MM.1S (cell line): ENCODE data around the gene MROH7.

Source experiments
- DNase-seq: peaks from one replicate; pipeline ENCODE4 v3.0.0-alpha.2; 2015
- H2AFZ ChIP-seq: fragments of 300-600 bp; sonication (generic); 2 replicates; pipeline ENCODE4 v1.6.0; 2016; ENCODE audit warnings: antibody characterized with exemption, low read length
- H3F3A ChIP-seq: fragments of 300-600 bp; sonication (generic); 2 replicates; pipeline ENCODE4 v1.6.1; 2016; ENCODE audit warnings: mild to moderate bottlenecking, antibody characterized with exemption, low read length, moderate library complexity, mixed read lengths; ENCODE audit not compliant: insufficient read depth
- H3K27ac ChIP-seq: fragments of 300-600 bp; sonication (generic); 2 replicates; pipeline ENCODE4 v1.5.1; 2016; ENCODE audit warnings: mild to moderate bottlenecking, low read length
- H3K27me3 ChIP-seq: fragments of 300-600 bp; sonication (generic); replicated peaks from 2 replicates; pipeline ENCODE4 v1.6.0; 2016; ENCODE audit warnings: low read length; ENCODE audit not compliant: insufficient read depth
- H3K36me3 ChIP-seq: fragments of 300-600 bp; sonication (generic); replicated peaks from 2 replicates; pipeline ENCODE4 v1.6.1; 2016; ENCODE audit warnings: mild to moderate bottlenecking, low read length, mixed read lengths; ENCODE audit not compliant: insufficient read depth
- H3K4me1 ChIP-seq: fragments of 300-600 bp; sonication (generic); 2 replicates; pipeline ENCODE4 v1.6.1; 2016; ENCODE audit warnings: low read length, mixed read lengths
- H3K4me2 ChIP-seq: fragments of 300-600 bp; sonication (generic); 2 replicates; pipeline ENCODE4 v1.6.0; 2016; ENCODE audit warnings: low read depth, low read length
- H3K4me3 ChIP-seq: fragments of 300-600 bp; sonication (generic); 2 replicates; pipeline ENCODE4 v1.5.1; 2016; ENCODE audit warnings: low read length, mixed read lengths
- H3K79me2 ChIP-seq: fragments of 300-600 bp; sonication (generic); 2 replicates; pipeline ENCODE4 v1.6.1; 2016; ENCODE audit warnings: mixed run types, low read length, mixed read lengths
- H3K9ac ChIP-seq: fragments of 300-600 bp; sonication (generic); 2 replicates; pipeline ENCODE4 v1.6.1; 2016; ENCODE audit warnings: low read length, mixed read lengths
- H3K9me2 ChIP-seq: fragments of 300-600 bp; sonication (generic); replicated peaks from 2 replicates; pipeline ENCODE4 v1.6.1; 2016; ENCODE audit warnings: mild to moderate bottlenecking, low read length, mixed read lengths; ENCODE audit not compliant: insufficient read depth
- H3K9me3 ChIP-seq: fragments of 300-600 bp; sonication (generic); replicated peaks from 2 replicates; pipeline ENCODE4 v1.6.1; 2016; ENCODE audit warnings: mild to moderate bottlenecking, low read length, mixed read lengths; ENCODE audit not compliant: insufficient read depth
- H4K20me1 ChIP-seq: fragments of 300-600 bp; sonication (generic); 2 replicates; pipeline ENCODE4 v1.6.1; 2016; ENCODE audit warnings: mild to moderate bottlenecking, low read length, moderate library complexity, mixed read lengths; ENCODE audit not compliant: insufficient read depth
- EZH2 ChIP-seq: fragments of 300-600 bp; sonication (generic); optimal IDR thresholded peaks from 2 replicates; pipeline ENCODE3; 2017; ENCODE audit warnings: low read depth, mild to moderate bottlenecking, antibody characterized with exemption, low read length, mixed read lengths
- EZH2phosphoT487 ChIP-seq: fragments of 300-600 bp; sonication (generic); IDR thresholded peaks from 2 replicates; pipeline ENCODE4 v1.6.1; 2018; ENCODE audit warnings: antibody characterized with exemption, low read length
- TF ChIP-seq, protein P1 (sequence below): fragments of 300-600 bp; sonication (generic); IDR thresholded peaks from 2 replicates; pipeline ENCODE4 v1.5.1; 2016; ENCODE audit warnings: antibody characterized with exemption, low read length, mixed read lengths

The MROH7 gene

DNA sequence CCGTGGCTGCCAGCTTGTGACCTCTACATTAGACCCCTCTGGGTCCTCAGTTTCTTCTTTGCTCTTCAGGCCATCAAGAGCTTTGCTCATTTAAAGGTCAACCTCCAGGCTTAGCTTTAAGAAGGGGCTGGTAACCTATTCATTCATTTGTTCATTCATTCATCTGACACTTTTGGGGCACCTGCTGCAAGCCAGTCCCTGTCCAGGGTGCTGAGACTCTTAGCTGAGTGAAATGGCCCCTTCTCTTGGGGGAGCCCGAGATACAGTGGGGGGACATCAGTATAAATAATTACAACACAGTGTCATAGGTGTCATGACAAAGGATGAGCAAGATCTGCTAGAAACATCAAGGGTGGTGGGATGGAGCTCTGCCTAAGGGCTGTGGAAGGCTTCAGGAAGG is 63.6 kb downstream of the MROH7 start:
- Histone ChIP-seq H3K9ac (no peak overlapping the region), H4K20me1 (no peaks in the 10 kb centered on the region), H3K9me2 (no peaks in the 10 kb centered on the region), H3K27ac (no peak overlapping the region), H3K27me3 (peaks cover 34% of the 10 kb centered on the region), H3K9me3 (no peaks in the 10 kb centered on the region), H3K4me1 (no peaks in the 10 kb centered on the region), H3K4me3 (no peak overlapping the region), H3K4me2 (no peak overlapping the region), H3F3A (no peaks in the 10 kb centered on the region), H3K79me2 (no peaks in the 10 kb centered on the region), H2AFZ (no peak overlapping the region), H3K36me3 (no peaks in the 10 kb centered on the region)
- TF ChIP-seq, protein P1, sequence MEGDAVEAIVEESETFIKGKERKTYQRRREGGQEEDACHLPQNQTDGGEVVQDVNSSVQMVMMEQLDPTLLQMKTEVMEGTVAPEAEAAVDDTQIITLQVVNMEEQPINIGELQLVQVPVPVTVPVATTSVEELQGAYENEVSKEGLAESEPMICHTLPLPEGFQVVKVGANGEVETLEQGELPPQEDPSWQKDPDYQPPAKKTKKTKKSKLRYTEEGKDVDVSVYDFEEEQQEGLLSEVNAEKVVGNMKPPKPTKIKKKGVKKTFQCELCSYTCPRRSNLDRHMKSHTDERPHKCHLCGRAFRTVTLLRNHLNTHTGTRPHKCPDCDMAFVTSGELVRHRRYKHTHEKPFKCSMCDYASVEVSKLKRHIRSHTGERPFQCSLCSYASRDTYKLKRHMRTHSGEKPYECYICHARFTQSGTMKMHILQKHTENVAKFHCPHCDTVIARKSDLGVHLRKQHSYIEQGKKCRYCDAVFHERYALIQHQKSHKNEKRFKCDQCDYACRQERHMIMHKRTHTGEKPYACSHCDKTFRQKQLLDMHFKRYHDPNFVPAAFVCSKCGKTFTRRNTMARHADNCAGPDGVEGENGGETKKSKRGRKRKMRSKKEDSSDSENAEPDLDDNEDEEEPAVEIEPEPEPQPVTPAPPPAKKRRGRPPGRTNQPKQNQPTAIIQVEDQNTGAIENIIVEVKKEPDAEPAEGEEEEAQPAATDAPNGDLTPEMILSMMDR: no peak
- TF ChIP-seq EZH2phosphoT487 (no peak), EZH2 (no peak)
- DNase-seq: no peak

DNA sequence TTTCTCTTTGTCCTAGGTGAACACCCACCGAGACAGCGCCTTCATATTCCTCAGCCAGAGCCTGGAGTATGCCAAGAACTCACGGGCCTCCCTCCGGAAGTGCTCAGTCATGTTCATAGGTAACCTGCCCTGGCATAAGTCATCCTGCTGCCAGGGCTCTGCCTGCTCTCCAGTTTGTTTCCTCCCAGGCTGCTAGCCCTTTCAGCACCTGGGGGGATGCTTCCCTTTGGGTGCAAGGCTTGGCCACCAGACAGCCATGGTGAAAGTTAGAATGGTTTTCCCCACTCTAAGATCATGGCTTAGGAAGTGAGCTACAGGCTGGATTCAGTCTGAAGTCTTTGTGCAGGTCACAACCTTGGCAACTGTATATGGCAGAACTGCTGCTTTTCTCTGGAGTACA is 64.8 kb downstream of the MROH7 start:
- Histone ChIP-seq H3K79me2 (no peaks in the 10 kb centered on the region), H3K9ac (no peak overlapping the region), H3F3A (no peaks in the 10 kb centered on the region), H4K20me1 (no peaks in the 10 kb centered on the region), H3K9me2 (no peaks in the 10 kb centered on the region), H3K4me3 (no peak overlapping the region), H3K36me3 (no peaks in the 10 kb centered on the region), H3K27ac (no peak overlapping the region), H3K4me1 (no peaks in the 10 kb centered on the region), H2AFZ (no peak overlapping the region), H3K4me2 (no peak overlapping the region), H3K27me3 (peaks cover 42% of the 10 kb centered on the region), H3K9me3 (no peaks in the 10 kb centered on the region)
- TF ChIP-seq EZH2phosphoT487 (no peak), EZH2 (no peak)
- DNase-seq: no peak

DNA sequence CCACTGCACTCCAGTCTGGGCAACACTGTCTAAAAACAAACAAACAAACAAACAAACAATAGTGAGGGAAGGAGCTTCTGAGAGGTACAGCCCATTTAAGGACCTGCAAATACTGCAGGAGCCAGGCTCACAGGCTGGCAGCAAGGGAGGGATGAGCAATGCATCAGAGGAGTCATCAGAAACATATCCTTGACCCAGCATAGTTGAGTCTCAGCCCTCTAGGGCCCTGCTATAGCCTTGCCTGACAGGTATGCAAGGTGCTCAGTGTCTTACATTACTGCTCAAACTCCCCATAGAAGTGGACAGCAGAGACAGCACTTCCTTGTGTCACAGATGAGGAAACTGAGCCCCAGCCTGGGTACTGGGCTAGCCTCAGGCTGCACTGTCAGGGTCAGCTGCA is 66.8 kb downstream of the MROH7 start:
- H3K4me1 ChIP-seq: no peaks in the 10 kb centered on the region
- no peak overlapping the region for H3K4me3 ChIP-seq
- H4K20me1 ChIP-seq: no peaks in the 10 kb centered on the region
- no peak for DNase-seq
- H3K27me3 ChIP-seq: peaks cover 42% of the 10 kb centered on the region; the same call in 1 of the 2 replicates
- no peak overlapping the region for H3K9ac ChIP-seq
- no peak overlapping the region for H3K4me2 ChIP-seq
- no peaks in the 10 kb centered on the region for H3K9me3 ChIP-seq
- no peaks in the 10 kb centered on the region for H3K36me3 ChIP-seq
- H2AFZ ChIP-seq: no peak overlapping the region
- no peak overlapping the region for H3K27ac ChIP-seq
- H3K9me2 ChIP-seq: no peaks in the 10 kb centered on the region
- no peaks in the 10 kb centered on the region for H3K79me2 ChIP-seq
- no peaks in the 10 kb centered on the region for H3F3A ChIP-seq
- TF ChIP-seq EZH2phosphoT487 (no peak), EZH2 (no peak)
- TF ChIP-seq, protein P1: no peak

DNA sequence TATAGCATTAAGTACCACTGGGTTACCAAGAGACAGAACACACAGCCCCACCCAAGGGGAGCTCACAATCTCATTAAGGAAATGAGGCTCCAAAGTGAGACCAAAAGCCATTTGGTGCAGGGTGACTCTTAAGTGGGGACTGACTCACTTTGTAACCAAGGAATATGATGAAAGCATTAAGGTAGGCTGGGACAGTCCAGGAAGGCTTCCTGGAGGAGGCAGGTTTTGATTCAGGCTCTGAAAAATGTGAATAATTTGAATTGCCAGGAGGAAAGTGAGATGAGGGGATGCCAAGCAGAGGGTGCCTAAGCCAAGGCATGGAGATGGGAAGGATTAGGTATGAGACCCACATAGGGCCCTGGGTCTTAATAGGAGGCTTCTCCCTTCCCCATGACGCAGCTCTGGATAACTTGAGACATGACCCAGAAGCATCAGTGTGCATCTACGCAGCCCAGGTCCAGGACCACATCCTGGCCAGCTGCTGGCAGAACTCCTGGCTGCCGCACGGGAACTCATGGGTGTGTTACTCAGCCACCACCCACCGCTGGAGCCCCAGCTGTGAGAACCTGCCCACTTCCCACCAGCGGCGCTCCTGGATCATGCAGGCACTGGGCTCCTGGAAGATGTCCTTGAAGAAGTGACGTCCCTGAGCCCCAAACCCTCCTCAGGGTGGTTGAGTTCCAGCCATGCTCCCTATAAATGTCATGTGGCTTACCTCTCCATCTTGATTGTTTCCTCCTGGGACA is 68.1 kb downstream of the MROH7 start:
- Histone ChIP-seq H2AFZ (no peak overlapping the region), H3K4me3 (no peak overlapping the region), H3K9ac (no peak overlapping the region), H3K9me3 (no peaks in the 10 kb centered on the region), H3K9me2 (no peaks in the 10 kb centered on the region), H3K4me1 (no peaks in the 10 kb centered on the region), H4K20me1 (no peaks in the 10 kb centered on the region), H3K27ac (no peak overlapping the region), H3K36me3 (no peaks in the 10 kb centered on the region), H3F3A (no peaks in the 10 kb centered on the region), H3K27me3 (peaks cover 50% of the 10 kb centered on the region; the same call in 1 of the 2 replicates), H3K4me2 (no peak overlapping the region), H3K79me2 (no peaks in the 10 kb centered on the region)
- TF ChIP-seq EZH2 (no peak), EZH2phosphoT487 (no peak)
- TF ChIP-seq, protein P1: no peak
- no peak for DNase-seq
